Activated naive CD4-positive, alpha-beta T cell treated with anti-CD3 and anti-CD28 coated beads for 36 hours (primary cell): ENCODE results near the gene COL17A1. TPM values are rescaled to one million over a fixed set of nuclear protein-coding genes. Genes with fewer than 3 reads are reported as not detected.

Source experiments
- CTCF ChIA-PET: fragments of 350-600 bp; sonication (Branson Sonifier 250); formaldehyde crosslinking; loops from one replicate; lab custom pipeline; 2021; ENCODE audit warnings: antibody characterized with exemption; lab: Charles Lee
- DNase-seq: peaks from one replicate; pipeline ENCODE4 v3.0.0-alpha.2; 2020
- H3K27ac Mint-ChIP-seq: one replicate; pipeline ENCODE4 v1.8.0; 2021; ENCODE audit warnings: mild to moderate bottlenecking, mixed read lengths
- H3K27me3 Mint-ChIP-seq: one replicate; pipeline ENCODE4 v1.8.0; 2021; ENCODE audit warnings: low read depth, mixed read lengths
- H3K36me3 Mint-ChIP-seq: one replicate; pipeline ENCODE4 v1.8.0; 2021; ENCODE audit warnings: low read depth, mixed read lengths
- H3K4me1 Mint-ChIP-seq: one replicate; pipeline ENCODE4 v1.8.0; 2021; ENCODE audit warnings: low read depth, mixed read lengths
- H3K4me3 Mint-ChIP-seq: one replicate; pipeline ENCODE4 v1.8.0; 2021; ENCODE audit warnings: mild to moderate bottlenecking, moderate library complexity, mixed read lengths
- H3K9me3 Mint-ChIP-seq: one replicate; pipeline ENCODE4 v1.8.0; 2021; ENCODE audit warnings: mixed read lengths
- intact Hi-C: fragments of 100-400 bp; cut with micrococcal nuclease; formaldehyde crosslinking; loops from one replicate; pipeline ENCODE4 v1.15.1; 2023
- total RNA-seq, 2 experiments: library from RNA; stranded (reverse); gene quantifications; one replicate each; pipeline ENCODE4 v1.2.3, GENCODE V29; 2021

Gene COL17A1
- total RNA-seq, 2 experiments from 2014 or later, result not detected

GRCh38 chr10:104046651-104047050, 39.0 kb downstream of the COL17A1 start:
- CTCF ChIA-PET, result no interaction called here
- no peaks in the 10 kb centered on the region for H3K4me1 Mint-ChIP-seq
- H3K9me3 Mint-ChIP-seq, result no peaks in the 10 kb centered on the region
- DNase-seq, result no peak
- H3K36me3 Mint-ChIP-seq, result no peaks in the 10 kb centered on the region
- H3K27ac Mint-ChIP-seq, result peak overlapping the region; percentile 25
- intact Hi-C loops, result no loop called here
- H3K4me3 Mint-ChIP-seq, result no peak overlapping the region
- no peaks in the 10 kb centered on the region for H3K27me3 Mint-ChIP-seq

DNA sequence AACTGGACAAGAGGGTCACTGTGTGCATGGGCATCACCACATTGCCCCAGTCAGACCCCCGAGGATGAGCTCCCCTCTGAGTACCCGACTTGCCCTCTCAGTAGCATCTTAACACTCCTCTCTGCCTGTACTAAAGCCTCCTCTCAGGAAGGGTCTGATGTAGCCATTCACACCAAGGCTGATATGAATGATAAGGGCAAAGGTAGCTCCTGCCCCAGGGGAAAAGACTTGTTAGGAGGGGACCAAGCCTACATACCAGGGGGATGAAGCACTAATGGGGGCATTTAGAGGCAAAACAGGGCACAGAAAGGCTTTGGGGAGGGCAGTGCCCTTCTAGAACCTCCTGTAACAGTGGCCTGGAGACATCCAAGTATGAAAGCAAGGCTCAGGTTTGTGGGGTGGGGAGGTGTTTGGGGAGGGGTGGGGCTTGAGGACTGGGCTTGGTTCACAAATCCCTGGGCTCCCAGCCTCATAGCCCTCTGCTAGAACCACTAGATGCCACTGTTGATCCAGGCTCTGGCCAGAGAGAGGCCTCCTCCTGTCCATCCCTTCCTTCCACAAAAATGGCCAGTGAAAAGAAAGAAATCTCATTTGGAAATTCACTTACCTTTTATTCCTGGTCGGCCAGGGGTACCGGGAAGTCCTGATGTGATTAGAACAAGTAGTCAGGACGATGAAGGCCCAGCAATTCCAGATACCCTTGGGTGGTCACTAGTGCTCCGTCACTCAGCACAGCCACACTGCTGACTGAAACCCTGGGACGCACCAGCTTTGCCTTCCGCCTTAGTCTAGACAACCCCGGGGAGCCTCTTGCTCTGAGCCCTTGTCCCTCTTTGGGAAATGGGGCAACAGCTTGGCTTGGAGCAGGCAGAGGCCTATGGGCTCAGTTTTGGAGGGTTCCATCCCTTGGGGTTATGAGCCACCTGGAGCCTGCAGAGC, 40.3 kb downstream of the COL17A1 start:
- Mint-ChIP-seq H3K9me3 (no peaks in the 10 kb centered on the region), H3K4me3 (no peak overlapping the region), H3K36me3 (no peaks in the 10 kb centered on the region), H3K4me1 (no peaks in the 10 kb centered on the region), H3K27ac (no peak overlapping the region), H3K27me3 (no peaks in the 10 kb centered on the region)
- peak; percentile 37 for DNase-seq
- CTCF ChIA-PET, result interaction anchor here (1.0 to 1.3 kb wide), 2 partner anchors 77 to 158 kb away, joined by 4 to 5 read pairs; no protein-coding TSS in a partner anchor
- intact Hi-C loops, result loop anchor here (1.0 kb wide), 2 partner anchors 78 to 164 kb away; no protein-coding TSS in a partner anchor

DNA sequence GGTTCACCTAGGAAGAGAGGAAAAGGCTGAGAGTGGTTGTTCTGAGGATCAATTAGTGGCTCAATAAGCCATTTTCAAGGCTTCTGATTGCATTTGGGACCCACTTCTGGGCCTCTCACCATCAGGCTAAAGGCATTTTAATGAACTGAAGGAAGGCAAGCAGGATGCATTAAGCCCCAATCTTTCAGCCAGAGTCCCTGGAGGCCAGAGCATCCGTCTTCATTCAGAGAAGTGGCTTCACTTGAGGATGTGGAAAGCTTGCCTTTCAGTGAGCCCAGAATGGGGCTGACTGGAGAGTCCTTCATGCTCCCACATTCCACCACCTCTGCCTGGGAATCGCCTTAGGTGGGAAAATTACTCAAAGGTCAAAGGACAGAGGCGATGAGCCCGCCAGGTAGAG, 41.8 kb downstream of the COL17A1 start:
- H3K4me1 Mint-ChIP-seq, result no peaks in the 10 kb centered on the region
- no peak overlapping the region for H3K27ac Mint-ChIP-seq
- CTCF ChIA-PET, result no interaction called here
- intact Hi-C loops, result no loop called here
- no peaks in the 10 kb centered on the region for H3K9me3 Mint-ChIP-seq
- no peak overlapping the region for H3K4me3 Mint-ChIP-seq
- DNase-seq, result no peak
- no peaks in the 10 kb centered on the region for H3K27me3 Mint-ChIP-seq
- H3K36me3 Mint-ChIP-seq, result no peaks in the 10 kb centered on the region

GRCh38 chr10:104043185-104043830, 42.4 kb downstream of the COL17A1 start:
- Mint-ChIP-seq H3K4me3 (no peak overlapping the region), H3K27ac (no peak overlapping the region), H3K9me3 (no peaks in the 10 kb centered on the region), H3K36me3 (no peaks in the 10 kb centered on the region), H3K4me1 (no peaks in the 10 kb centered on the region), H3K27me3 (no peaks in the 10 kb centered on the region)
- CTCF ChIA-PET, result no interaction called here
- intact Hi-C loops, result no loop called here
- DNase-seq, result no peak

DNA sequence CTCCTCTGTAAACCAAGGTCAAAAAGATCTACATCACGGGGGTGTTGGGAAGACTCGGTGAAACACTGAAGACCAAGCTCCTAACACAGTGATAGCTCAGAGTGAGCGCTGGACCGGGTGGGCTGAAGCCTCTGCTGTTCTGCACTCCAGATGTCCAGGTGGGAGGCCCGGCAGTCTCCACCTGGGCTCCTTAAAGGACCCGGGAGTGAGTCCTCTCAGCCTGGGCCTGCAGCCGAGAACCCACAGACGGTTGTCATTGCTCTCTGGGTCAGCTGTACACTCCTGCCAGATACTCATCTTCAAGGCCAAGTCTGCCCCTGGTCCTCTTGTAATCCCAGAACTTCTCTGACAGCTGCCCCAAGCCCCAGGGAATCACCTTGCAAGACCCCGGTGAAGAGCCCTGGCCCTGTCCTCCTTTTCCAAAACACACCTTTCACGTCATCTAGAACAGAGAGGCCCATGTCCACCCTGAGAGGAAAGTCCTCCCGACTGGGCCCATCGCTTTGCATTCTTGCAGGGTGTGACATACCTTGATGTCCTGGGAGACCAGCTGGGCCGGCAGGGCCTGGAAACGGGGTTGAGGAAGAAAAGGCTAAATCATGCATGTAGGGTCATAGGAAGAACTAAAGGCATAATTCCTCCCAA, 43.7 kb downstream of the COL17A1 start:
- Mint-ChIP-seq H3K27me3 (no peaks in the 10 kb centered on the region), H3K9me3 (no peaks in the 10 kb centered on the region), H3K4me1 (no peaks in the 10 kb centered on the region), H3K36me3 (no peaks in the 10 kb centered on the region), H3K4me3 (no peak overlapping the region), H3K27ac (no peak overlapping the region)
- intact Hi-C loops, result no loop called here
- CTCF ChIA-PET, result no interaction called here
- DNase-seq, result no peak

GRCh38 chr10:104040862-104041789, 44.6 kb downstream of the COL17A1 start:
- Mint-ChIP-seq H3K36me3 (no peaks in the 10 kb centered on the region), H3K27me3 (no peaks in the 10 kb centered on the region), H3K4me1 (no peaks in the 10 kb centered on the region), H3K27ac (no peak overlapping the region), H3K4me3 (no peak overlapping the region), H3K9me3 (no peaks in the 10 kb centered on the region)
- CTCF ChIA-PET, result no interaction called here
- no peak for DNase-seq
- intact Hi-C loops, result no loop called here

GRCh38 chr10:104040382-104040781, 45.3 kb downstream of the COL17A1 start:
- H3K4me1 Mint-ChIP-seq, result no peaks in the 10 kb centered on the region
- no peaks in the 10 kb centered on the region for H3K36me3 Mint-ChIP-seq
- no peak overlapping the region for H3K27ac Mint-ChIP-seq

GRCh38 chr10:104038958-104039752, 46.5 kb downstream of the COL17A1 start:
- H3K27ac Mint-ChIP-seq, result no peak overlapping the region
- H3K4me3 Mint-ChIP-seq, result no peak overlapping the region

More at GRCh38 chr10:104040382-104040781, 45.3 kb downstream of the COL17A1 start:
- Mint-ChIP-seq H3K9me3 (no peaks in the 10 kb centered on the region), H3K4me3 (no peak overlapping the region), H3K27me3 (no peaks in the 10 kb centered on the region)
- DNase-seq, result no peak
- CTCF ChIA-PET, result interaction anchor here (0.5 kb wide), 1 partner anchor 85 kb away, joined by 3 read pairs; no protein-coding TSS in a partner anchor
- intact Hi-C loops, result no loop called here

DNA sequence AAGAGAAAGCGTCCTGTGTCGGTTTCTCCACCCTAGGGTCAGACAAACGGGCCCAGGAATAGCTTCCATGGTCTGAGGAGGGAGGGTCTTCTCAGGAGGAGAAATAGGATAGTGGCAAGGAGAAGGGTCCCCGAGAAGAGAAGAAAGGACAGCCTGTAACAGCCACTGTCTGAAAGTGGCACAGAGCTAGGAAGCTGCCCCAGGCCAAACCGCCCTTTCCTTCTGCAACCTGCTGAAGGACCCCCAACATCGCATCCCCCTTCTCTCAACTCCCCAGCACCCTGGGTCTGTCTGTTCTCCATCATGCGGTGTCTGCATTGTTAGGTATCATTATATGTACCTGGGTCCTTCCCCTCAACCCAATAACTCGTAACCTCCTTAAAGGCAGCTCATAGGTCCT, 47.1 kb downstream of the COL17A1 start:
- intact Hi-C loops, result no loop called here
- no peaks in the 10 kb centered on the region for H3K36me3 Mint-ChIP-seq
- no peak for DNase-seq
- no peaks in the 10 kb centered on the region for H3K4me1 Mint-ChIP-seq
- CTCF ChIA-PET, result interaction anchor here (0.6 to 1.0 kb wide), 3 partner anchors 16 to 100 kb away, joined by 3 to 4 read pairs (median 3); no protein-coding TSS in a partner anchor
- no peak overlapping the region for H3K27ac Mint-ChIP-seq
- H3K9me3 Mint-ChIP-seq, result no peaks in the 10 kb centered on the region
- H3K4me3 Mint-ChIP-seq, result no peak overlapping the region
- no peaks in the 10 kb centered on the region for H3K27me3 Mint-ChIP-seq

More at GRCh38 chr10:104038958-104039752, 46.5 kb downstream of the COL17A1 start:
- H3K4me1 Mint-ChIP-seq, result no peaks in the 10 kb centered on the region
- no peak for DNase-seq
- no peaks in the 10 kb centered on the region for H3K36me3 Mint-ChIP-seq
- CTCF ChIA-PET, result interaction anchor here (0.6 to 1.0 kb wide), 3 partner anchors 17 to 100 kb away, joined by 3 to 4 read pairs (median 3); no protein-coding TSS in a partner anchor
- H3K27me3 Mint-ChIP-seq, result no peaks in the 10 kb centered on the region
- intact Hi-C loops, result no loop called here
- no peaks in the 10 kb centered on the region for H3K9me3 Mint-ChIP-seq

- no peak for DNase-seq
- no peaks in the 10 kb centered on the region for H3K36me3 Mint-ChIP-seq
- intact Hi-C loops, result no loop called here
- no peak overlapping the region for H3K4me3 Mint-ChIP-seq
- H3K27me3 Mint-ChIP-seq, result no peaks in the 10 kb centered on the region
- CTCF ChIA-PET, result no interaction called here
- H3K9me3 Mint-ChIP-seq, result no peaks in the 10 kb centered on the region
- no peak overlapping the region for H3K27ac Mint-ChIP-seq
- no peaks in the 10 kb centered on the region for H3K4me1 Mint-ChIP-seq
Measured at GRCh38 chr10:104037261-104037951, 48.3 kb downstream of the COL17A1 start.
